ENCODE measurements around the gene ZDHHC11B.
"Not testable (repeated sequence)": the region's sequence is repeated elsewhere in the genome, so short reads cannot be mapped to it uniquely, and the experiment has no call there.

DNA sequence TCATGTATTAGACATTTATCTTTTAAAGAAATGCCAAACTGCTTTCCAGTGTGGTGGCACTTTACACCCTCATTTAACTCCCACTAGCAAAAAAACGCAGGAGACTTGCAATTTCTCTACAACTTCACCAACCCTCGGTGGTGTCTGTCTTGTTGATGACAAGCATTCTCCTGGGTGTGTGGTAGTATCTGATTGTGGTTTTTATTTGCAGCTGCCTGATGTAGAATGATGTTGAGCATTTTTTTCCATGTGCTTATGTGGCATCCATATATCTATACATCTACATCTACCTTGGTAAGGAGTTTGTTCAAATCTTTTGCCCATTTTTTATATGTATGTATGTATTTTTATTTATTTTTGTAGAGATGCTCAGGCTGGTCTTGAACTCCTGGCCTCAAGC is 49.5 kb upstream of the ZDHHC11B start:
- not testable (repeated sequence) for TF ChIP-seq POLR2A (IDR thresholded peaks at IDR 0.05; ENCODE audit: borderline replicate concordance, extremely low read depth, insufficient read depth, insufficient read length); RAD21 (IDR thresholded peaks at IDR 0.05; ENCODE audit: low read depth); SP1 (IDR thresholded peaks at IDR 0.05; ENCODE audit: low read depth); TCF7L2 (IDR thresholded peaks at IDR 0.05; ENCODE audit: borderline replicate concordance, extremely low read depth, insufficient read depth, insufficient read length); EZH2 (IDR thresholded peaks at IDR 0.05); EZH2phosphoT487 (IDR thresholded peaks at IDR 0.05; ENCODE audit: borderline replicate concordance)
- TF ChIP-seq, protein P1, sequence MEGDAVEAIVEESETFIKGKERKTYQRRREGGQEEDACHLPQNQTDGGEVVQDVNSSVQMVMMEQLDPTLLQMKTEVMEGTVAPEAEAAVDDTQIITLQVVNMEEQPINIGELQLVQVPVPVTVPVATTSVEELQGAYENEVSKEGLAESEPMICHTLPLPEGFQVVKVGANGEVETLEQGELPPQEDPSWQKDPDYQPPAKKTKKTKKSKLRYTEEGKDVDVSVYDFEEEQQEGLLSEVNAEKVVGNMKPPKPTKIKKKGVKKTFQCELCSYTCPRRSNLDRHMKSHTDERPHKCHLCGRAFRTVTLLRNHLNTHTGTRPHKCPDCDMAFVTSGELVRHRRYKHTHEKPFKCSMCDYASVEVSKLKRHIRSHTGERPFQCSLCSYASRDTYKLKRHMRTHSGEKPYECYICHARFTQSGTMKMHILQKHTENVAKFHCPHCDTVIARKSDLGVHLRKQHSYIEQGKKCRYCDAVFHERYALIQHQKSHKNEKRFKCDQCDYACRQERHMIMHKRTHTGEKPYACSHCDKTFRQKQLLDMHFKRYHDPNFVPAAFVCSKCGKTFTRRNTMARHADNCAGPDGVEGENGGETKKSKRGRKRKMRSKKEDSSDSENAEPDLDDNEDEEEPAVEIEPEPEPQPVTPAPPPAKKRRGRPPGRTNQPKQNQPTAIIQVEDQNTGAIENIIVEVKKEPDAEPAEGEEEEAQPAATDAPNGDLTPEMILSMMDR (IDR thresholded peaks at IDR 0.05 in 2 of 3, conservative IDR thresholded peaks at IDR 0.05 in 1 of 3; ENCODE audit: borderline replicate concordance in 1 of 3, insufficient read depth in 1 of 3, low read depth in 2 of 3, low read length in 2 of 3): not testable (repeated sequence)

All from HCT116 (cell line).